Muscle of arm (tissue), 14 donors: Measurements from ENCODE around the gene MYMK. TPM values are rescaled to one million over a fixed set of nuclear protein-coding genes. Genes with fewer than 3 reads are reported as not detected.
"Not testable (repeated sequence)": the region's sequence is repeated elsewhere in the genome, so short reads cannot be mapped to it uniquely, and the experiment has no call there.

Experiments
- DNase-seq: peaks from one replicate; pipeline ENCODE4 v3.0.0-alpha.2; 2013
- long read RNA-seq, 11 donors: transcript quantifications; one replicate each; lab custom pipeline, GENCODE V29; 2026
- polyA plus RNA-seq, 12 donors: library from polyadenylated mRNA; unstranded; fragments of 120-200 nt; gene quantifications; one replicate each; pipeline ENCODE4 v1.2.1, GENCODE V29; 2013; ENCODE audit not compliant: insufficient read length in 12 of 12

MYMK gene, protein sequence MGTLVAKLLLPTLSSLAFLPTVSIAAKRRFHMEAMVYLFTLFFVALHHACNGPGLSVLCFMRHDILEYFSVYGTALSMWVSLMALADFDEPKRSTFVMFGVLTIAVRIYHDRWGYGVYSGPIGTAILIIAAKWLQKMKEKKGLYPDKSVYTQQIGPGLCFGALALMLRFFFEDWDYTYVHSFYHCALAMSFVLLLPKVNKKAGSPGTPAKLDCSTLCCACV
- polyA plus RNA-seq, result 10 to 100 TPM in 11 of 12 donors, not detected in 1; 18.1 to 68.0 (median 49.3) TPM
- long read RNA-seq, donor 1, result 0 reads
- long read RNA-seq, donor 2, partial matches to known transcripts, result 0 of 3 reads
- long read RNA-seq, donor 2, other reads (novel, unspliced or antisense), result 0 of 3 reads
- long read RNA-seq, donor 3, partial matches to known transcripts, result 0 of 2 reads
- long read RNA-seq, donor 3, other reads (novel, unspliced or antisense), result 0 of 2 reads
- long read RNA-seq, donor 4, partial matches to known transcripts, result 0 of 9 reads
- long read RNA-seq, donor 4, other reads (novel, unspliced or antisense), result 5 of 9 reads
- long read RNA-seq, donor 5, result 0 reads
- long read RNA-seq, donor 6, partial matches to known transcripts, result 0 of 4 reads
- long read RNA-seq, donor 6, other reads (novel, unspliced or antisense), result 0 of 4 reads
- long read RNA-seq, donor 7, partial matches to known transcripts, result 0 of 8 reads
- long read RNA-seq, donor 7, other reads (novel, unspliced or antisense), result 5 of 8 reads
- long read RNA-seq, donor 8, transcript MYMK-201 (5 exons, 818 nt), result major isoform, 10 of 16 reads
- long read RNA-seq, donor 8, partial matches to known transcripts, result 0 of 16 reads
- long read RNA-seq, donor 8, other reads (novel, unspliced or antisense), result 6 of 16 reads
- long read RNA-seq, donor 9, partial matches to known transcripts, result 0 of 3 reads
- long read RNA-seq, donor 9, other reads (novel, unspliced or antisense), result 0 of 3 reads
- long read RNA-seq, donor 10, partial matches to known transcripts, result 0 of 17 reads
- long read RNA-seq, donor 10, other reads (novel, unspliced or antisense), result 14 of 17 reads
- long read RNA-seq, donor 11, transcript MYMK-201 (5 exons, 818 nt), result major isoform, 8 of 23 reads
- long read RNA-seq, donor 11, partial matches to known transcripts, result 0 of 23 reads
- long read RNA-seq, donor 11, other reads (novel, unspliced or antisense), result 15 of 23 reads

DNA sequence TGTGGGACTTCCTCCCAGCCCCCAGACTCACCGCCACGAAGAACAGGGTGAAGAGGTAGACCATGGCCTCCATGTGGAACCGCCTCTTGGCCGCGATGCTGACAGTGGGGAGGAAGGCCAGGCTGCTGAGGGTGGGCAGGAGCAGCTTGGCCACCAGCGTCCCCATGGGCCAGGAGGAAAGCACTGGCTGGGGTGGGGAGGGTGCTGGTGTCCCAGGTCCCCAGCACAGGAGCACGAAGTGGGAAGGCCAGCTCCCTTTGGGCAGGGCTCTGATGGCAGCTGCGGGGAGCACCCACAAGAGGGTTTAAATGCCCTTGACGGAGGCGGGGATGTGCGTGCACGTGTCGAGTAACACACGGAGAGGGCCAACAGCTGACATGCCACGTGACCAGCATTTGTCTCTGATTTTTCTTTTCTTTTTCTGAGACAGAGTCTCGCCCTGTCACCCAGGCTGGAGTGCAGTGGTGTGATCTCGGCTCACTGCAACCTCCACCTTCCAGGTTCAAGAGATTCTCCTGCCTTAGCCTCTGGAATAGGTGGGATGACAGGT, at the start of gene MYMK:
TSS of gene MYMK (minus strand) at position 281 of the 550 bp plus-strand sequence. CDS start at position 166, 115 bp downstream.
- DNase-seq, result no peak

DNA sequence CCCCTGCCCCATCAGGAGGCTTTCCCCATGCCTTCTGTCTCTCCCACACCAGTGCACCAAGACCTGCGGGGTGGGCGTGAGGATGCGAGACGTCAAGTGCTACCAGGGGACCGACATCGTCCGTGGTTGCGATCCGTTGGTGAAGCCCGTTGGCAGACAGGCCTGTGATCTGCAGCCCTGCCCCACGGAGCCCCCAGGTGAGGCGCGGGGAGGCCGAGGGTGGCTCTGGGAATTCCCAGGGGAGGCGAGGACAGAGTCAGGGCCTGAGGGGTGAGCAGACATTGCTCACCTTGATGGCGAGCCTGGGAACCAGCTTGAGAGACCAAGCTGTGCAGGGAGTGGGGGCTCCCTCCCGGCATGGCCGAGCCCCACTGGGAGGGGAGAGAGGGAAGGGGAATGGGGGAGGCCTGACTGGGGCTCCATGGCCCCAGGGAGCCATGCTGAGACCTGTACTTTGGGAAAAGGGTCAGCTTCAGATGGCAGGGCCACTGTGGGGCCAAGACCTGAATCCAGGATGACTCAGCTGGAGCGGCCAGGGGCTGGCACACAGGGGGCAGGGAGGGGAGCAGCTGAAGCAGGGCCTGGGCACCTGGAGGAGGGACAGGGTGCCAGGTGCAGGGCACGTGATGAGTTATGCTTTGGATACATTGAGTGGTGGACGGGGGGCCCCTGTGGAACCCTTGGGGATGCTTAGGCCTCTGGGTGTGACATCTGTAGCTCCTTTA, 49.2 kb upstream of the MYMK start:
- no peak for DNase-seq

DNA sequence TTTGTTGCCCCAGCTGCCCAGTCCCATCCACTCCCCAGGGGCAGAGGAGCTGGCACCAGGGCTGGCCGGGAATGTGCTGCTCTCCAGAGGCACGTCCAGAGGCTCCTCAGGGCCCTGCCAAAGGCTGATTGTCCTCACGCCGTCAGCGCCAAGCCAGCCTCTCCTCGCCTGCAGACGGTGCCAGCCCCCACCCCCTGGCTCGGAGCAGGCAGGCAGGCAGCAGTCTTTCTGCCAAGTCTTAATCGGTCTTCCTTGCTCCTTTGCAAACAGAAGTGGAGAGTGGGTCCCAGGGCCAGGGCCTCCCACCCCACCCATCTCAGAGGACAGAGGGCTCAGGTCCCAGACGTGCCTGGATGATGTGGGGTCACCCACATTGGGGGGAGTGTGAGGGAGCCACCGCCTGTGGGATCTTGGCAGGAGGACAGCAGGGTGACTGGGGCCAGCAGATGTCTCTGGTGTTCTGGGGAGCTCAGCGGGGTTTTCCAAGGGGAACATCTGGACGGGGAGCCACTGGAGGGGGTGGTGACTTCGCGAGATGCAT, 48.1 kb upstream of the MYMK start:
- DNase-seq, result peak; percentile 25

DNA sequence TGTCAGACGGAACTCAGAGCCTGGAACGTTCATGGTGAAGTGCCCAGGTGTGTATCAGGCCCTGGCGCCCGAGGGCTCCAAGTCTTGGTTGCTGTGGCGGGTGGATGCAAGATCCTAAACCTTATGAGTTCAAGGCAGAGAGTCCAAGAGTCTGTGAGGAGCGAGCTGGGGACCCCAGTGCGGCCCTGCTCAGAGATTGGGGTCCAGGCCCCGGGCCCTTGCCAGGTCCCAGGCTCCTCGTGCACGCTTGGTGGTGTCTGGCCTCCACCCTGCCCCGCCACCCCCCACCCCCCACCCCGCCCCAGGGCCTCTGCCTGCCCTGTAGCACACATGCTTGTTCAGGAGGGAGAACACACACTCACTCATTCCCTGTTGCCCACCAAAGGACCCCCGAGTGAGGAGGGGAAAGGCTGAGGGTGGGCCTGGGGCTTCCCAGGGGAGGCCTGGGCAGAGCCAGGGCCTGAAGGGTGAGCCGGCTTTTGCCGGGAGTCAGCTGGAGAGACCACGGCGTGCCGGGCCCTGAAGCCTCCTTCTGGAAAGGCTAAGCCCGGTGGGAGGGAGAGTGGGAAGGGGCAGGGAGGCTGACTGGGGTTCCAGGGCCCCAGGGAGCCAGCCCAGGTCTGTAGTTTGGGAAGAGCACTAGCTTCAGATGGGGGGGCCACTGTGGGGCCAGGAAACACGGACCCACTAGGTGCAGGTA, 47.3 kb upstream of the MYMK start:
- DNase-seq, result no peak

DNA sequence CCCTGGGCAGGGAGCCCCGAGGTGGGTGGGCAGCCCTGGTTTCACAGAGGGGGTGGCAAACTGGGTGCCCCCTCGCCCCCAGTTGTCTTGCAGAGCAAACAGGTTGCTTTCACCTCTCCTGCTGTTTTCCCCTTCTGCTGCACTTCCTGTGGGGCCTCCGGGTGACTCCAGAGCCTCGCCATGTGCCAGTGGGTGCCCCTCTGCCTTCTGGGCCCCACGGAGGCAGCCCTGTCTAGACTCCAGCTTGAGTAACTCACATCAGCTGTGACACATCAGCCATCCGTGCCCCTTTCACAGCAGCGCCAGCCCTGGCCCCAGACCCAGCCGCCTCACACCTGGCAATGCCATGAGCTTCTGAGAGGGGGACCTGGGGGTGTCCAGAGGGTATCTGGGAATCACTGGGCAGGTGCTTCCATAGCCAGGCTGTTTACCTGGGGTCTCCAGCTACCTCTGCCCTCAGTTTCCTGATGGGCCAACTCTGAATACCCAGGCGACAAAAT, 46.7 kb upstream of the MYMK start:
- DNase-seq, result no peak

DNA sequence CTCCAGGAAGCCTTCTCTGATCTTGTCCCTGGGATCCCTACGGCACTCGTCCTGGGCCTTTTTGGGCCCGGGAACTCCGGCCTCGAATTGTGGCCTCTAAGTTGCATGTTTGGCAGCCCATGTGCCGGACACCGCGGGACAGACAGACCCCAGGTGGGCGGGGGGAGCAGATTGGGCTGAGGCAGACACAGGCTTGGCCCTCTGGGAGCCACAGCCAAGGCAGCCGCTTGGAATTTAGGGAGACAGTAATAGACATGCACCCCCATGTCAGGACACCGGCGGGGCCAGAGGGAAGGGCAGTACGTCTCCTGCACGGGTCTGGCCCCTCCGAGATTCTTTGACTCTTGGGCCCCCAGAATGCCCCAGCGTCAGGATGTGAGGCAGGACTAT, 45.9 kb upstream of the MYMK start:
- DNase-seq, result no peak

DNA sequence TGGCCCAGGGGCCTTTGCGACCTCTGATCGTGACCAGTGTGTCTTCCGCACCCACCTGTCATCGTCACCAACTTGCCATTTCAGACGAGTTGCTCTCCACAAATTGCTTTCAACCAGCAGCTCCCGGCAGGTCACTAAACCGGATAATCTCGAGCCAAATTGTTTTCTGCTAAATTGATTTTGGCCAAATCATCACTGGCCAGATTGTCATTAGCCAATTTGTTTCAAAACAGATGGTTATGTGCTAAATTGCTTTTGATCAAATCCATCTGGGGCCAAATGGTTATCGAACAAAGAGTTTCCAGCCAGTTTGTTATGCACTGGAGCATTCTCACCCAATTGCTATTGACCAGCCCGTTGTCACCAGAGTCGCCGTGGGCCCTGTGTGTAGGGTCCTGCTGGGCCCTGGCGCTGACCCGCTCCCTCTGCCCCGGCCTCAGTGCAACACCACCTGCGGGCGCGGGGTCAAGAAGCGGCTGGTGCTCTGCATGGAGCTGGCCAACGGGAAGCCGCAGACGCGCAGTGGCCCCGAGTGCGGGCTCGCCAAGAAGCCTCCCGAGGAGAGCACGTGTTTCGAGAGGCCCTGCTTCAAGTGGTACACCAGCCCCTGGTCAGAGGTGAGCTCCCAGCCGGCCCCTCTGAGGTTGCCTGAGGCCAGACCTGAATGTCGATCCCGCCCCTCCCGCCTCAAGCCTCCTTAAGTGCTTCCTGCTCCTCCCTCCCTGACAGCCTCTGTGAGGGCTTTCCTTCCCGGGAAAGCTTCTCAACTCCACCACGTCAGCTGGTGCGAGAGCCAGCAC, 45.3 kb upstream of the MYMK start:
- DNase-seq, result no peak

DNA sequence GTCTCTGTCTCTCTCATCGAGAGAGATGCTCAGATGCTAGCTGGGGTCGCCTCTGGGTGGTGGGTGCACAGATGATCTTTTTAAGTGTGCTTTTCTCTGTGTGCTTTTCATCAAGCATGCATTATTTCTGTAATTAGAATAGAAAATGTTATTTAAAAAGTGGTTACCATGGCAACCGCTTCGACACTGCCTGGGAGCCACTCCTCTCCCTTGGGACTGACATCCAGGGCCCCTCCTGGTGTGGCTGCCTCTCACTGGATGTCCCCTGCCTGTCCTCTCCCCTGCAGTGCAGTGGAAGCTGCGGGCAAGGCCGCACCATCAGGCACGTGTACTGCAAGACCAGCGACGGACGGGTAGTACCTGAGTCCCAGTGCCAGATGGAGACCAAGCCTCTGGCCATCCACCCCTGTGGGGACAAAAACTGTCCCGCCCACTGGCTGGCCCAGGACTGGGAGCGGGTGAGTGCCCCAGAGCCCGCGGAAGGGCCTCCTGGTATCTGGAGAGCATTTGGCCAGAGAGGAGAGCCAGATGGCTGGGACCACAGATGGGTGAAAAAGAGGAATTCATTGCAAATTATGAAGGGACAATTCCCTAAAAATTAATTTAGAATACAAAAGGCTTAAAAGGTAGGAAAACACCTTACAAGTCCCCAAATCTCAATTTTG, 44.5 kb upstream of the MYMK start:
- no peak for DNase-seq

DNA sequence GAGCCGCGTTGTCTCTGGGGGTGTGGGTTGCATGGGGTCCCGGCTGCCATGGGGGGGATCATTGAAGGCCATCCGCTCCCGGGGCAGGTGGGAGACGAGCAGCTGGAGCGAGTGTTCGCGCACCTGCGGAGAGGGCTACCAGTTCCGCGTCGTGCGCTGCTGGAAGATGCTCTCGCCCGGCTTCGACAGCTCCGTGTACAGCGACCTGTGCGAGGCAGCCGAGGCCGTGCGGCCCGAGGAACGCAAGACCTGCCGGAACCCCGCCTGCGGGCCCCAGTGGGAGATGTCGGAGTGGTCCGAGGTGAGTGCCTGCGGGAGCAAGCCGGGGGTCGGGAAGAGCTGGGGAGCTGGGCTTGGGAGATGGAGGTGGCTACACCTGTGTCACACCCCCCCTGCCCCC, 43.4 kb upstream of the MYMK start:
- no peak for DNase-seq

DNA sequence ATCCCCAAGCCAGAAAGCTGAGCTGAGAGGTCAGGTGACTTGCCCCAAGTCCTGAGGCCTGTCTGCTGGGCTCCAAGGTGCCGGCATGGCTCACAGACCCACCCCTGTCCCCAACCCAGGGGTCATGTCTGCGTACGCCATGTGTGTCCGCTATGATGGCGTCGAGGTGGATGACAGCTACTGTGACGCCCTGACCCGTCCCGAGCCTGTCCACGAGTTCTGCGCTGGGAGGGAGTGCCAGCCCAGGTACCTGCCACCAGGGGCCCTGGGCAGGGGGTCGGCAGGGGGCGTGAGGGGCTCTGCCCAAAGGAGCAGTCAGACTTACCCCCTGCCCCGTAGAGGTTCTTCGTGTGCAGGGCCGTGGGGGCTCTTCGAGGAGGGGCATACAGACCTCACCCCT, 42.1 kb upstream of the MYMK start:
- DNase-seq, result no peak

DNA sequence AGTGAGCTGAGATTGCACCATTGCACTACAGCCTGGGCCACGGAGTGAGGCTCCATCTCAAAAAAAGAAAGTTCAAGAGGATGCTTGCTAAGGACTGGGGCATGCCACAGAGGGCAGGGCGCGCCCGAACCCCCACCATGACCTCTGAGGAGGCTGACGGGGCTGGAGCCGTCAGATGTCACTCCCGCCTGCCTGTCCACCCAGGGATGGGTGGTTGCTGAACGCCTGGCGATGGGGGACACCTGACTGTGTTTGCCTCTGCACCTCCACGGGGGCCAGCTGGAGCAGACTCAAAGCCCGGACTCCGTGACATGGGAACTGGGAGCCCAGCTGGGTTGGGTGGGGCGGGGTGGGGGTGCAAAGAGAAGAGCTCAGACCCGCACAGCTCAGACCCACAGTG, 41.6 kb upstream of the MYMK start:
- DNase-seq, result no peak

DNA sequence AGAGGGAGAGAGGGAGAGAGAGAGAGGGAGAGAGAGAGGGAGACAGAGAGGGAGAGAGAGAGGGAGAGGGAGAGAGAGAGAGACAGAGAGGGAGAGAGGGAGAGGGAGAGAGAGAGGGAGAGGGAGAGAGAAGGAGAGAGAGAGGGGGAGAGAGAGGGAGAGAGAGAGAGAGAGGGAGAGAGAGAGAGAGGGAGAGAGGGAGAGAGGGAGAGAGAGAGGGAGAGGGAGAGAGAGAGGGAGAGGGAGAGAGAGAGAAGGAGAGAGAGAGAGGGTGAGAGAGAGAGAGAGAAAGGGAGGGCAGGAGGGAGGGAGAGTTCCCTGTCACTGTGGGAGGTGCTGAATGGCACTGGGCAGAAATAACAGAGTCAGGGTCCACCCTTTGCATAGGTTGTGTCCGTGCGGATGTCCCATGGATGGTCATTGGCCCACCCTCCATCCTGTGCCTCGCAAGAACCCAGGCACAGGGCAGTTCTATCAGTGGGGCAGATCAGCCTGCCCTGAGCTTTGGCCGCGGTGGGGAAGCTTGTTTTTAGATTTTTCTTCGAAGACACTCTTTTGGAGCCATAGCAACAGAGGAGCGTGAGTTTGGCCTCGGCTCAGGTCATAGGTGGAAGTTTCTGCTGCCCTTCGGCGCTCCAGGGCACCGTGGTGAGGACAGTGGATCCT, 39.8 kb upstream of the MYMK start:
- DNase-seq, result peak; percentile 32

DNA sequence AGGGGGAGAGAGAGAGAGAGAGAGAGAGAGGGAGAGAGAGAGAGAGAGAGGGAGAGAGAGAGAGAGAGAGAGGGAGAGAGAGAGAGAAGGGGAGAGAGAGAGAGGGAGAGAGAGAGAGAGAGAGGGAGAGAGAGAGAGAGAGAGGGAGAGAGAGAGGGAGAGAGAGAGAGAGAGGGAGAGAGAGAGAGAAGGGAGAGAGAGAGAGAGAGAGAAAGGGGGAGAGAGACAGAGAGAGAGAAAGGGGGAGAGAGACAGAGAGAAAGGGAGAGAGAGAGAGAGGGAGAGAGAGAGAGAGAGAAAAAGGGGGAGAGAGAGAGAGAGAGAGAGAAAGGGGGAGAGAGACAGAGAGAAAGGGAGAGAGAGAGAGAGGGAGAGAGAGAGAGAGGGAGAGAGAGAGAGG, 39.1 kb upstream of the MYMK start:
- DNase-seq, result not testable (repeated sequence)

DNA sequence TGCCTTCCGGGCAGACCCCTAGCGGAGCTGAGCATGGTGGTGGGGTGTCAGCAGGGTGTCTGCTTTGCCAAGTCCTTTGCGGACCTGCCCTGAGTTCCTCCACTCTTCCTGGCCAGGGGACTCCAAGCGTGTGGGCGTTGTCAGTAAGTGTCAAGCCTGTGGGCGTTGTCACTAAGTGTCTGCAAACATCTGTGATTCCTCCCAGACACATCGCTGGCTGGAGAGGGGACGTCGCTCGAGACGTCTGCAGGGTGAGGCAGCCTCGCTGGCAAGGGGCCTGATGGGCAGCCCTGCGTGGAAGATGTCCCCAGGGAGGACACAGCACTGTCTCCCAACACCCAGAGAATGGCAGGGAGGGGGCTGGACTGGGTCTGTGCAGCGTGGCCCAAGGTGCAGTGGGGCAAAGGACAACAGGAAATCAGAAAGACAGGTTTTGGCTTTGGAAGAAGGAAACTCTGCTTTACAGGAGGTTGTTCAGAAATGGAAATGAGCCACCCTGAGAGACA, 38.6 kb upstream of the MYMK start:
- DNase-seq, result peak; percentile 48

DNA sequence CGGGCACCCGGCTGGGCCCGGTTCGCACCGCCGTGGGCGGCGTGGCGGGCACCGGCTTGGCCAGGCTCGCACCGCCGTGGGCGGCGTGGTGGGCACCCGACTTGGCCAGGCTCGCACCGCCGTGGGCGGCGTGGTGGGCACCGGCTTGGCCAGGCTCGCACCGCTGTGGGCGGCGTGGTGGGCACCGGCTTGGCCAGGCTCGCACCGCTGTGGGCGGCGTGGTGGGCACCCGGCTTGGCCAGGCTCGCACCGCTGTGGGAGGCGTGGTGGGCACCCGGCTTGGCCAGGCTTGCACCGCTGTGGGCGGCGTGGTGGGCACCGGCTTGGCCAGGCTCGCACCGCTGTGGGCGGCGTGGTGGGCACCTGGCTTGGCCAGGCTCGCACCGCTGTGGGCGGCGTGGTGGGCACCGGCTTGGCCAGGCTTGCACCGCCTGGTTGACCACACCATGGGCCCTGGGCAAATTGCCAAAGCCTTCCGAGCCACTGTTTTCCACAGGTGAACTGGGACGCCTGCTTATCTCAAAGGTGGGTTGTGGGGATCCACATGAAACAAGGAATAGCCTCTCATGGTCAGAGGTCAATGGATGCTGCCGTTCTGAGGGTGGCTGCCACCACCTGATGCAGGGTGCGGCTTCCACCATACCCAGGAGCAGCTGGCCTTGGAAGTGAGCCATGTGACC, 38.0 kb upstream of the MYMK start:
- DNase-seq, result no peak

DNA sequence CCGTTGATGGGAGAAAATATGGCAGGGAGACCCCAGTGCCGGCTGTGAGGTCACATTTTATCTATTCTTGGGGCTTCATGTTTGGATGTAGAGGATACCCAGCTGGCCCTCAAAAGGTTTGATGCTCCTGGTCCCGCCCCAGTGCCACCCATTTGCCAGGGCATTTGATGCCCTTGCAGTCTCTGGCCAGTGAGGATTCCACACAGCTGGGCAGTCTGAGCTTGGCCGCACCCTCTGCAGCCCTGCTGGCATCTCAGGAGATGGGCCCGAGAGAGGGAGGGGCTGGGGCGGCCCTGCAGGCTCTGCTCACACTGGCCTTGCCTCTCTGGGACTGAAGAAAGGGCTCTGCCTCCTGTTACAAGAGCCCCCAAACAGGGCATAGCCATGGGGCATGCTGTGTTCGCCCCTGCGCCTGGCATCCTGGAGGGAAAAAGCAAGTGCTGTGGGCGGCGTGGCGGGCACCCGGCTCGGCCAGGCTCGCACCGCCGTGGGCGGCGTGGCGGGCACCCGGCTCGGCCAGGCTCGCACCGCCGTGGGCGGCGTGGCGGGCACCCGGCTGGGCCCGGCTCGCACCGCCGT, 37.3 kb upstream of the MYMK start:
- no peak for DNase-seq

DNA sequence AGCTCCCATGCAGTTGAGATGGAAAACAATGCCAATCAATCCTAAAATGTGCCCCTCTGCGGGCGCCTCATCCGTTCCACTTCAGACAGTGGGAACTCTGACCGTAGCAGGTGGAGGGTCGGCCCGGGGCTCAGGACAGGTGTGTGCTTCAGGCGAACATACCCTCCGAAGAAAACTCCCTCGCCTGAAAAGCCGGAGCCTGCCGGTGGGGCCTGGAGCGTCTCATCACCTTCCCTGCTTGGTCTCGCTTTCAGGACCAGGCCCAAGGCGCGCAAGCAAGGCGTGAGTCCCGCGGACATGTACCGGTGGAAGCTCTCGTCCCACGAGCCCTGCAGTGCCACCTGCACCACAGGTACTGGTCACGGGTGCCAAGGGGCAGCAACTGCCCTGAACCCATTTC, 36.2 kb upstream of the MYMK start:
- no peak for DNase-seq
